HepG2 (cell line): ENCODE results near the gene CAPN12. TPM values are rescaled to one million over a fixed set of nuclear protein-coding genes. Genes with fewer than 3 reads are reported as not detected.

ENCODE experiments used
- ATAC-seq: fragments of 200-7000 bp; cut with Tn5 transposase; 3 replicates; pipeline ENCODE4 v1.9.1; 2020; ENCODE audit warnings: mild to moderate bottlenecking, moderate library complexity
- BruUV-seq: library from RNA; stranded (reverse); fragments of 400-500 nt; replicated peaks from 2 replicates; lab custom pipeline; 2021; lab: Mats Ljungman, UMichigan
- CTCF ChIA-PET: fragments of 300-600 bp; formaldehyde crosslinking; extraction: SDS; loops from one replicate; lab custom pipeline; 2021; ENCODE audit warnings: low total read pairs, inconsistent platforms, low intra/inter-chr PET ratio; lab: Yijun Ruan, JAX
- POLR2A ChIA-PET: fragments of 350-600 bp; sonication (Branson Sonifier 250); formaldehyde crosslinking; loops from one replicate; lab custom pipeline; 2020; ENCODE audit warnings: antibody characterized with exemption, inconsistent platforms; lab: Yijun Ruan, JAX
- DNase-seq: peaks from one replicate; pipeline ENCODE4 v3.0.0-alpha.2; 2015; ENCODE audit warnings: low spot score
- FAIRE-seq: peaks from 3 replicates; lab custom pipeline; 2011; peaks lifted over from hg19 to GRCh38; lab: Jason Lieb, UNC
- H2AFZ ChIP-seq: one replicate; pipeline ENCODE4 v1.6.1; 2011; ENCODE audit warnings: low read length, inconsistent platforms
- H3K27ac ChIP-seq: fragments of 300-600 bp; 3 replicates; pipeline ENCODE4 v1.8.0; 2011; ENCODE audit warnings: mixed run types, mild to moderate bottlenecking, mixed read lengths, low read length, inconsistent platforms; ENCODE audit not compliant: insufficient read depth; ENCODE audit errors: extremely low read length
- H3K27me3 ChIP-seq, 2 experiments: fragments of 200-600 bp in 1 of 2; 2 replicates in 1 of 2; 3 replicates in 1 of 2; pipeline versions ENCODE4 v1.6.0 to v1.8.0; 2011; ENCODE audit warnings: low read length in 2 of 2, mild to moderate bottlenecking in 2 of 2, moderate library complexity in 2 of 2, inconsistent platforms in 1 of 2; ENCODE audit not compliant: insufficient read depth in 2 of 2, control insufficient read depth in 1 of 2
- H3K36me3 ChIP-seq, 2 experiments: fragments of 200-600 bp in 1 of 2; replicated peaks in 1 of 2; 2 replicates in 1 of 2; 3 replicates in 1 of 2; pipeline versions ENCODE4 v1.5.1 to v1.8.0; 2011; ENCODE audit warnings: low read length in 2 of 2, inconsistent platforms in 1 of 2; ENCODE audit not compliant: insufficient read depth in 2 of 2, control insufficient read depth in 1 of 2
- H3K4me1 ChIP-seq: 2 replicates; pipeline ENCODE4 v1.5.1; 2012; ENCODE audit warnings: low read length, inconsistent platforms; ENCODE audit not compliant: insufficient read depth
- H3K4me2 ChIP-seq: 2 replicates; pipeline ENCODE4 v1.6.0; 2011; ENCODE audit warnings: low read depth, low read length, inconsistent platforms
- H3K4me3 ChIP-seq, 3 experiments: fragments of 200-600 bp in 1 of 3; sonication (generic), shearing (Covaris generic) in 1 of 3; replicated peaks in 1 of 3; 2 replicates each; pipeline ENCODE4 v1.5.1; 2011 to 2016; ENCODE audit warnings: low read length in 3 of 3, inconsistent platforms in 2 of 3, low read depth in 2 of 3, mild to moderate bottlenecking in 2 of 3, control low read depth in 1 of 3, mixed read lengths in 1 of 3; ENCODE audit not compliant: insufficient read depth in 1 of 3
- H3K79me2 ChIP-seq: one replicate; pipeline ENCODE4 v1.6.1; 2011; ENCODE audit warnings: low read length, inconsistent platforms; ENCODE audit not compliant: insufficient read depth
- H3K9ac ChIP-seq: 2 replicates; pipeline ENCODE4 v1.6.0; 2011; ENCODE audit warnings: mild to moderate bottlenecking, low read depth, low read length, inconsistent platforms; ENCODE audit not compliant: insufficient read depth
- H3K9me3 ChIP-seq: 2 replicates; pipeline ENCODE4 v1.5.1; 2012; ENCODE audit warnings: mild to moderate bottlenecking, low read length
- H4K20me1 ChIP-seq: 2 replicates; pipeline ENCODE4 v1.6.0; 2011; ENCODE audit warnings: inconsistent platforms, mild to moderate bottlenecking, low read length, moderate library complexity; ENCODE audit not compliant: insufficient read depth
- ARID4A ChIP-seq: sonication (generic); formaldehyde crosslinking; IDR thresholded peaks from 2 replicates; pipeline ENCODE4 v1.5.0; 2020; ENCODE audit warnings: mild to moderate bottlenecking, missing genetic modification reagents, borderline replicate concordance
- MEF2D ChIP-seq: sonication (generic); formaldehyde crosslinking; IDR thresholded peaks from 2 replicates; pipeline ENCODE4 v1.5.1; 2020; ENCODE audit warnings: mild to moderate bottlenecking, missing genetic modification reagents
- THAP11 ChIP-seq: IDR thresholded peaks from 2 replicates; pipeline ENCODE4 v1.6.1; 2016; ENCODE audit warnings: missing biosample characterization, missing genetic modification reagents
- ZC3H13 ChIP-seq: sonication (generic); formaldehyde crosslinking; IDR thresholded peaks from 2 replicates; pipeline ENCODE4 v1.8.1; 2023; ENCODE audit warnings: mild to moderate bottlenecking, missing genetic modification reagents, moderate library complexity
- ZNF34 ChIP-seq: sonication (generic); formaldehyde crosslinking; IDR thresholded peaks from 2 replicates; pipeline ENCODE4 v1.4.0; 2020; ENCODE audit warnings: mild to moderate bottlenecking, missing genetic modification reagents, borderline replicate concordance
- WGBS: methylation state at CpG from one replicate; pipeline ENCODE4 v1.1.6; 2017; ENCODE audit warnings: low lambda C conversion rate; 5-methylcytosine and 5-hydroxymethylcytosine counted together
- in situ Hi-C: cut with HindIII; loops from 2 replicates; pipeline ENCODE4 v1.10.0; 2017; ENCODE audit warnings: low pct_unique_long_range_greater_than_20kb; ENCODE audit not compliant: extremely low pct_ligation_motif_present
- intact Hi-C: fragments of 100-400 bp; cut with micrococcal nuclease; formaldehyde crosslinking; loops from one replicate; pipeline ENCODE4 v1.10.0; 2022; ENCODE audit not compliant: unreplicated experiment
- polyA plus RNA-seq, 8 experiments: library from polyadenylated mRNA; depleted of rRNA in 3 of 8; stranded (reverse) in 7 of 8; unstranded in 1 of 8; fragments of >200 nt; fragmentation: Illumina TruSeq in 4 of 8; extraction: Trizol in 4 of 8; gene quantifications; 2 replicates each; pipeline versions ENCODE4 v1.2.1 to v1.2.3, GENCODE V29; 2011 to 2016; ENCODE audit warnings: low read depth in 4 of 8, missing spikeins in 1 of 8, mixed read lengths in 1 of 8; ENCODE audit not compliant: insufficient read depth in 1 of 8
- total RNA-seq, 5 experiments: library from RNA; depleted of rRNA; stranded (reverse); fragments of >200 nt; fragmentation: Illumina TruSeq; extraction: Trizol; gene quantifications; 2 replicates each; pipeline ENCODE4 v1.2.3, GENCODE V29; 2016; ENCODE audit warnings: low read depth in 1 of 5

CAPN12 gene
- total and polyA plus RNA-seq, 2 of the 13 experiments (the other 11 are each of a cell fraction or from before 2014, with no cell fraction given), result 1.6 to 13.6 TPM

GRCh38 chr19:38765214-38765613, 20.9 kb upstream of the CAPN12 start:
- ChIA-PET POLR2A (no interaction called here), CTCF (no interaction called here)
- Histone ChIP-seq H3K4me1 (peaks cover 45% of the 10 kb centered on the region), H4K20me1 (no peaks in the 10 kb centered on the region), H3K9ac (no peak overlapping the region), H2AFZ (no peak overlapping the region), H3K9me3 (no peaks in the 10 kb centered on the region), H3K4me3 (no peak overlapping the region), H3K4me2 (no peak overlapping the region), H3K27me3 (no peaks in the 10 kb centered on the region), H3K27ac (no peak overlapping the region), H3K79me2 (peaks cover 15% of the 10 kb centered on the region), H3K36me3 (no peaks in the 10 kb centered on the region)
- no peak for TF ChIP-seq THAP11 (CRISPR knock-in tag)
- no peak for TF ChIP-seq MEF2D (CRISPR knock-in tag)
- TF ChIP-seq ZC3H13 (CRISPR knock-in tag), result no peak
- no peak for TF ChIP-seq ARID4A (CRISPR knock-in tag)
- no peak for TF ChIP-seq ZNF34 (CRISPR knock-in tag)
- WGBS, result 98% methylated on average over 2 of the region's 2 CpGs
- in situ Hi-C loops (no loop called here), intact Hi-C loops (no loop called here)
- no peak for FAIRE-seq
- no TSS peak for BruUV-seq
- no peak for ATAC-seq
- DNase-seq, result no peak
